NCI-H82 treated with DMSO at 0.1 percent for 48 hours (cell line): Measurements from ENCODE around the gene CHRNB4.
"Not testable (repeated sequence)": the region's sequence is repeated elsewhere in the genome, so short reads cannot be mapped to it uniquely, and the experiment has no call there.

Experiments used
- DNase-seq: peaks from one replicate; lab custom pipeline; 2025; ENCODE audit not compliant: unreplicated experiment; lab: John Stamatoyannopoulos, UW

Gene CHRNB4

GRCh38 chr15:78618064-78618463, 22.9 kb downstream of the CHRNB4 start:
- no peak for DNase-seq

GRCh38 chr15:78617516-78617915, 23.5 kb downstream of the CHRNB4 start:
- DNase-seq: no peak

DNA sequence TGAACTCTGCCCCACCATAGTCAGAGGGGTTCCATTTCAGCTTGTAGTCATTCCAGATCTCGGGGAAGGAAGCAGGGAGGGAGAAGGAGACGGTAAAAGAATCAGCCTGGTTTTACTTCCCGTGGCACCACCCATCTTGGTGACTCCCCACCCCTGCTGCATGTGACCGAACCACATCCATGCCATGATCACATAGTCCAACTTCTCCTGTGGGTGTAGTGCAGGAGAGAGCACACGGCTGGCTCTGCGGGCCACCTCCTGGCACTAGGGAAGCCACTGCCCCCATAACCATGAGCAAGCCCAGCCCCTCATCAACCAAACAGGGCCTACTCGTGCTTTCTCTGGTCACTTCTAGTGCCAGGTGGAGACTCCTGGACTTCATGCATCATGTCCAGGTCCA, 23.9 kb downstream of the CHRNB4 start:
- DNase-seq: no peak

GRCh38 chr15:78616506-78616905, 24.5 kb downstream of the CHRNB4 start:
- no peak for DNase-seq

DNA sequence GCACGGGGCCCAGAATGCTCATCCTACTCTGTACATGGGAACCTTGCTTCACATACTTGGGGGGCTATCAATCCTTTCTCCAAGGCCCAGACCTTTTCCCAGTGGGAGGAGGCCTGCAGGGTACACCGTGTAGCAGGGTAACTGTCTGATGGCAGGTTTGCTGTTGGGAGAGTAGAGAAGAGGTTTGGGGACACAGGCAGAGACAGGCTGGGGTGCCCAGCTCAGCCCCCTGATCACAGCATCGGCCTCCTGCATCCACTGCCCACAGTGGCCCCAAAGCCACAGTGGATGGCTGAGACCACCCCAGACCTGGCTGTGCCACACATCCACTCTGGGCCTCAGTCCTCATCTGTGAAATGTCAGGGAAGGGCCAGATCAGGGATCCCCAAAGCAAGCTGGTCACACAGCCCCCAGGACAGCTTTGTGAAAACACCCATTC, 25.8 kb downstream of the CHRNB4 start:
- no peak for DNase-seq

DNA sequence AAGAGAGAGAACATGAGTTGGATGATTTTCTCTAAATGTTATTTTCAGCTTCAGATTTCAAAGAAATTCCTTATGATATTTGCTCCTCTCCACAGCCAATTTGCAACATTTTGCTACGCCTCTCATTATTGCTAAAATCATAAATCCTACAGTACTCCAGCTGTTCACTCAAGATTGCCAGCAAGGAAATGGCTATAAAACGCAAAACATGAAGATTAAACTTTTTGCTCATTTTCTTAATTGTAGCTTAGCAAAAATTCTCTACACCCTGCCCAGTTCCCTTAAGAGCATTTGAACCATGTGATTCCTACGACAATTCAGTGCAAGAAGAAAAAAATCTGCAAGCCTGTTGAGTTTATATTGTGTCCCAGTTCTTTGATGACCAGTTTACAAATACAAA, 27.0 kb downstream of the CHRNB4 start:
- no peak for DNase-seq

DNA sequence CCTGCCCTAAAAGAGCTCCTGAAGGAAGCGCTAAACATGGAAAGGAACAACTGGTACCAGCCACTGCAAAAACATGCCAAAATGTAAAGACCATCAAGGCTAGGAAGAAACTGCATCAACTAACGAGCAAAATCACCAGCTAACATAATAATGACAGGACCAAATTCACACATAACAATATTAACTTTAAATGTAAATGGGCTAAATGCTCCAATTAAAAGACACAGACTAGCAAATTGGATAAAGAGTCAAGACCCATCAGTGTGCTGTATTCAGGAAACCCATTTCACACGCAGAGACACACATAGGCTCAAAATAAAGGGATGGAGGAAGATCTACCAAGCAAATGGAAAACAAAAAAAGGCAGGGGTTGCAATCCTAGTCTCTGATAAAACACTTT, 31.5 kb downstream of the CHRNB4 start:
- not testable (repeated sequence) for DNase-seq

- no peak for DNase-seq
These were observed 35.3 kb downstream of the CHRNB4 start for GRCh38 chr15:78605680-78606079.

- DNase-seq: no peak
These were observed 35.8 kb downstream of the CHRNB4 start for GRCh38 chr15:78605201-78605600.

DNA sequence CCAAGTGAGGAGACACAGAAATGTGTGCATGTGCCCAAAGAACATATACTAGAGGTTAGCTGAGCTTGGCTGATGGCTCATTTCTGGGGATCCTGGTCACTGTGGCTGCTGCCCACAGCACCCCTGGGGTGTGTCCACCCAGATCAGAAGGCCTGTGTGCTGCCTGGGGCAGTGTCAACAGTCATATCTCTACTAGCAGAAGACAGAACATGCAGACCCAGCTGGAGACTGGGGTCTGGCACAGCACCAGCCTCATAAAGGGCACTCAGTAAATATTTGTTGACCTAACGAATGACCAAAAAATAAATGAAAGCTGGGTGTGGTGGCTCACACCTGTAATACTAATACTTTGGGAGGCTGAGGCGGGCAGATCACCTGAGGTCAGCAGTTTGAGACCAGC, 36.6 kb downstream of the CHRNB4 start:
- DNase-seq: no peak

GRCh38 chr15:78603467-78603866, 37.5 kb downstream of the CHRNB4 start:
- DNase-seq: no peak

DNA sequence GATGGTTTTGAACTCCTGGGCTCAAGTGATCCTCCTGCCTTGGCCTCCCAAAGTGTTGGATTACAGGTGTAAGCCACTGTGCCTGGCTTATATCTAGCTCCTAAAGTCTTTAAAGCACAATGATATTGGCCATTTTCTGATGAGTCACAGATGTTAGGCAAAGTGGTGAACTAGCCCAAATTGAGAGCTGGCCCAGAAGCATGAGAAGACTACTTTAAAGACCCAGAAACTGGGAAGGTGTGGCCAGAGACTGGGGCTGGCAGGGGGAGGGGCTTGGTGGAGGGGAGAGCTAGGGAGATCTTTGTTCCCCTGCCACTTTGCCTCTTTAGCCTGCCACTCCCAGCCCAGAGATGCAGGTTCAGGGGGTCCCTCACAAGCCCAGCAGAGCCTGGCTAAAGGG, 41.8 kb downstream of the CHRNB4 start:
- no peak for DNase-seq

DNA sequence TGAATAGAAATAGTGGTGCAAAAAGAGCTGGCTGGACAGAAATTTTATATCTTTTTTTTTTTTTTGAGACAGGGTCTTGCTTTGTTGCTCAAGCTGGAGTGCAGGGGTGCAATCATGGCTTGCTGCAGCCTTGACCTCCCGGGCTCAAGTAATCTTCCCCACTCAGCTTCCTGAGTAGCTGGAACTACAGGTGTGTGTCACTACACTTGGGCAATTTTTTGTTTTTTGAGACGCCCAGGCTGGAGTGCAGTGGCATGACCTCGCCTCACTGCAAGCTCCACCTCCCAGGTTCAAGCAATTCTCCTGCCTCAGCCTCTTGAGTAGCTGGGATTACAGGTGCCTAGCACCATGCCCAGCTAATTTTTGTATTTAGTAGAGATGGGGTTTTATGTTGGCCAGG, 42.7 kb downstream of the CHRNB4 start:
- DNase-seq: no peak

GRCh38 chr15:78597583-78597982, 43.4 kb downstream of the CHRNB4 start:
- DNase-seq: no peak

DNA sequence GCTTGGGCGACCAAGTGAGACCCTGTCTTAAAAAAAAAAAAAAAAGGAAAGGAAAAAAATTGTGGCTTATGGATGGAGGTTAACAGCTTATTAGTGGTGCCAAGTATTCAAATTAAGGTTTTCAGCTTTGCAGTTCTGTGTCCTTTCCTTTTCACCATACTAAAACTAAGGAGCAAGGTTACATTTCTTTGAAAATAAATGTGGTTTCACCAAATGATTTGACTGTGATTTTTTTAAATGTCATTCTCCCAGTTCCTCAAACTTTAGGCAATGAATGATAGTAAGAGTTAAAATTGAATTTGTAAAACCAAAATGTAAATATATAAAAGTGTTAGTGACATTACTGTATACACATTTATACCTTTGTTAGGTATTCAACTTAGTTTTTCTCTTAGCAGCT, 66.1 kb downstream of the CHRNB4 start:
- no peak for DNase-seq
